ENCODE results near the gene STXBP2. TPM values are rescaled to one million over a fixed set of nuclear protein-coding genes. Genes with fewer than 3 reads are reported as not detected.

Gene STXBP2
- polyA plus RNA-seq, 1 of the 3 experiments (the other 2 are of a cell fraction), result 4.7 TPM

GRCh38 chr19:7670150-7670783, 33.4 kb downstream of the STXBP2 start:
- CTCF ChIA-PET, result interaction anchor here (0.6 to 4.3 kb wide), 6 partner anchors 11 to 635 kb away, joined by 3 to 16 read pairs (median 4); partner anchors contain the start of gene TRAPPC5
- Histone ChIP-seq H3K4me3 (ENCODE audit: low read depth in 2 of 2, low read length in 1 of 2) (no peak overlapping the region), H3K36me3 (replicated peaks in 1 of 2; ENCODE audit: control insufficient read depth in 1 of 2, insufficient read depth in 2 of 2, low read length in 1 of 2) (no peaks in the 10 kb centered on the region)

DNA sequence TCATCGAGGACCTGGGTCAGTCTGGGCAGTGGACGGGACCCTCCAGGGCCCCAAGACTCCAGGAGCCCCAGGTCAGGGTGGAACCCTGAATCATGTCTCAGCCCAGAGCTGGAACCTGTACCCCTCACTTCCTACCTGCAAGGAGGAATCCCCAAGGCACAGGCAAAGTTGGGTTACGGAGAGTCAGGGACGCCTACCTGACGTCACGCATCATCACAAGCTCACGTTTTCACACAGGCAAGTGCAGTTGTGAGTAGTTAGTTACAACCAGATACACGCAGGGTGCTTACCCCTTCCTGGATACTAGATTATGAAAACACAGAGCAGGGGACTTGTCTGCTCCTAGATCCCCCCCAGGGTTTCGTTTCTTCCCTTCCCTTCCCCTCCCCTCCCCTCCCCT, 33.9 kb downstream of the STXBP2 start:
- no peaks in the 10 kb centered on the region for H3K9me3 ChIP-seq
- ChIA-PET POLR2A (no interaction called here), CTCF (interaction anchor here (0.9 to 4.3 kb wide), 5 partner anchors 10 to 316 kb away, joined by 3 to 16 read pairs (median 4); partner anchors contain the start of gene TRAPPC5)
- no peak for TF ChIP-seq FOXM1 (IDR thresholded peaks at IDR 0.05; ENCODE audit: low read depth)
- no peak for TF ChIP-seq SIN3A (IDR thresholded peaks at IDR 0.05; ENCODE audit: borderline replicate concordance, low read depth, low read length)
- no peak for TF ChIP-seq GABPA (IDR thresholded peaks at IDR 0.05; ENCODE audit: low read depth)
- no peak for TF ChIP-seq RCOR1 (IDR thresholded peaks at IDR 0.05; ENCODE audit: low read length)
- WGBS (ENCODE audit: low lambda C conversion rate), result 5% methylated on average over 7 of the region's 9 CpGs
- no peak for DNase-seq
- H4K20me1 ChIP-seq (ENCODE audit: insufficient read depth), result no peaks in the 10 kb centered on the region
- no peaks in the 10 kb centered on the region for H3K4me1 ChIP-seq (ENCODE audit: control insufficient read depth in 1 of 2, insufficient read depth in 2 of 2, low read depth in 1 of 2, low read length in 1 of 2)
- no peak overlapping the region for H3K4me2 ChIP-seq
- peaks cover 57% of the 10 kb centered on the region for H3K27me3 ChIP-seq (ENCODE audit: insufficient read depth)
- no peak overlapping the region for H3K4me3 ChIP-seq (ENCODE audit: low read depth in 2 of 2, low read length in 1 of 2)
- no peak overlapping the region for H2AFZ ChIP-seq (ENCODE audit: low read depth)
- no peaks in the 10 kb centered on the region for H3K36me3 ChIP-seq (replicated peaks in 1 of 2; ENCODE audit: control insufficient read depth in 1 of 2, insufficient read depth in 2 of 2, low read length in 1 of 2)
- H3K9me2 ChIP-seq, result no peaks in the 10 kb centered on the region
- H3K9ac ChIP-seq, result no peak overlapping the region
- H3K79me2 ChIP-seq (ENCODE audit: insufficient read depth), result no peaks in the 10 kb centered on the region
- no peak overlapping the region for H3K27ac ChIP-seq (ENCODE audit: low read depth in 2 of 2, low read length in 1 of 2)
- no peaks in the 10 kb centered on the region for H3F3A ChIP-seq (replicated peaks; ENCODE audit: insufficient read depth)

More at GRCh38 chr19:7670150-7670783, 33.4 kb downstream of the STXBP2 start:
- no peaks in the 10 kb centered on the region for H3F3A ChIP-seq (replicated peaks; ENCODE audit: insufficient read depth)
- H3K9me3 ChIP-seq, result no peaks in the 10 kb centered on the region
- no peak for TF ChIP-seq POLR2AphosphoS5 (IDR thresholded peaks at IDR 0.05; ENCODE audit: low read depth, low read length)
- TF ChIP-seq, protein P1, sequence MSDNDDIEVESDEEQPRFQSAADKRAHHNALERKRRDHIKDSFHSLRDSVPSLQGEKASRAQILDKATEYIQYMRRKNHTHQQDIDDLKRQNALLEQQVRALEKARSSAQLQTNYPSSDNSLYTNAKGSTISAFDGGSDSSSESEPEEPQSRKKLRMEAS (IDR thresholded peaks at IDR 0.05; ENCODE audit: low read depth), result no peak
- no peak overlapping the region for H3K4me2 ChIP-seq
- H3K4me1 ChIP-seq (ENCODE audit: control insufficient read depth in 1 of 2, insufficient read depth in 2 of 2, low read depth in 1 of 2, low read length in 1 of 2), result no peaks in the 10 kb centered on the region
- H2AFZ ChIP-seq (ENCODE audit: low read depth), result no peak overlapping the region
- no peak overlapping the region for H3K9ac ChIP-seq
- H3K27ac ChIP-seq (ENCODE audit: low read depth in 2 of 2, low read length in 1 of 2), result no peak overlapping the region
- peaks cover 55% of the 10 kb centered on the region for H3K27me3 ChIP-seq (ENCODE audit: insufficient read depth)
- POLR2A ChIA-PET, result no interaction called here
- 4% methylated on average over 20 of the region's 43 CpGs for WGBS (ENCODE audit: low lambda C conversion rate)
- no peaks in the 10 kb centered on the region for H4K20me1 ChIP-seq (ENCODE audit: insufficient read depth)
- H3K79me2 ChIP-seq (ENCODE audit: insufficient read depth), result no peaks in the 10 kb centered on the region
- no peak for DNase-seq
- H3K9me2 ChIP-seq, result no peaks in the 10 kb centered on the region

DNA sequence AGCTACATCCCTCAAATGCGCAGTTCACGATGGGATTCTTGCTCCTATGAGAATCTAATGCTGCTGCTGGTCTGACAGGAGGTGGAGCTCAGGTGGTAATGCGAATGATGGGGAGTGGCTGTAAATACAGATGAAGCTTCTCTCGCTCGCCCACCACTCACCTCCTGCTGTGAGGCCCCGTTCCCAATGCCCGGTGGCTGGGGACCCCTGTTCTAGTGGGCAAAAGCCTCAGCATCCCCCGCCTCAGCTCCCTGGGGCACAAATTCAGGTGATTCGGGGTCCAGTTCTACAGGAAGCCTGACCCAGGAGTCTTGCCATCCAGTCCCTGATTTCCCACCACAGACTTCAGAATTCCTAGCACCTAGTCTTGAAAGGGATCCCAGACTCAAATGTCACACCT, 35.6 kb downstream of the STXBP2 start:
- DNase-seq, result no peak
- H3K4me3 ChIP-seq (ENCODE audit: low read depth in 2 of 2, low read length in 1 of 2), result no peak overlapping the region
- H3K4me1 ChIP-seq (ENCODE audit: control insufficient read depth in 1 of 2, insufficient read depth in 2 of 2, low read depth in 1 of 2, low read length in 1 of 2), result no peaks in the 10 kb centered on the region
- 8% methylated on average over 9 of the region's 9 CpGs for whole genome bisulfite sequencing (ENCODE audit: low lambda C conversion rate)
- no peak overlapping the region for H3K27ac ChIP-seq (ENCODE audit: low read depth in 2 of 2, low read length in 1 of 2)
- POLR2A ChIA-PET, result no interaction called here
- no peaks in the 10 kb centered on the region for H3K9me2 ChIP-seq
- H3K79me2 ChIP-seq (ENCODE audit: insufficient read depth), result no peaks in the 10 kb centered on the region
- no peak overlapping the region for H3K4me2 ChIP-seq
- no peak overlapping the region for H2AFZ ChIP-seq (ENCODE audit: low read depth)
- peaks cover 57% of the 10 kb centered on the region for H3K27me3 ChIP-seq (ENCODE audit: insufficient read depth)
- H3K9ac ChIP-seq, result no peak overlapping the region
- H4K20me1 ChIP-seq (ENCODE audit: insufficient read depth), result no peaks in the 10 kb centered on the region
- TF ChIP-seq RCOR1 (IDR thresholded peaks at IDR 0.05; ENCODE audit: low read length) (no peak), TCF12 (IDR thresholded peaks at IDR 0.05) (no peak), FOXJ3 (CRISPR knock-in tag; IDR thresholded peaks at IDR 0.05) (no peak), TEAD4 (IDR thresholded peaks at IDR 0.05; ENCODE audit: borderline replicate concordance, insufficient read depth) (no peak), ELF1 (IDR thresholded peaks at IDR 0.05) (no peak), JUND (IDR thresholded peaks at IDR 0.05) (no peak)
- TF ChIP-seq, protein P2, sequence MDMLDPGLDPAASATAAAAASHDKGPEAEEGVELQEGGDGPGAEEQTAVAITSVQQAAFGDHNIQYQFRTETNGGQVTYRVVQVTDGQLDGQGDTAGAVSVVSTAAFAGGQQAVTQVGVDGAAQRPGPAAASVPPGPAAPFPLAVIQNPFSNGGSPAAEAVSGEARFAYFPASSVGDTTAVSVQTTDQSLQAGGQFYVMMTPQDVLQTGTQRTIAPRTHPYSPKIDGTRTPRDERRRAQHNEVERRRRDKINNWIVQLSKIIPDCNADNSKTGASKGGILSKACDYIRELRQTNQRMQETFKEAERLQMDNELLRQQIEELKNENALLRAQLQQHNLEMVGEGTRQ (IDR thresholded peaks at IDR 0.05; ENCODE audit: borderline replicate concordance, low read depth, low read length), result no peak
- TF ChIP-seq, protein P3, sequence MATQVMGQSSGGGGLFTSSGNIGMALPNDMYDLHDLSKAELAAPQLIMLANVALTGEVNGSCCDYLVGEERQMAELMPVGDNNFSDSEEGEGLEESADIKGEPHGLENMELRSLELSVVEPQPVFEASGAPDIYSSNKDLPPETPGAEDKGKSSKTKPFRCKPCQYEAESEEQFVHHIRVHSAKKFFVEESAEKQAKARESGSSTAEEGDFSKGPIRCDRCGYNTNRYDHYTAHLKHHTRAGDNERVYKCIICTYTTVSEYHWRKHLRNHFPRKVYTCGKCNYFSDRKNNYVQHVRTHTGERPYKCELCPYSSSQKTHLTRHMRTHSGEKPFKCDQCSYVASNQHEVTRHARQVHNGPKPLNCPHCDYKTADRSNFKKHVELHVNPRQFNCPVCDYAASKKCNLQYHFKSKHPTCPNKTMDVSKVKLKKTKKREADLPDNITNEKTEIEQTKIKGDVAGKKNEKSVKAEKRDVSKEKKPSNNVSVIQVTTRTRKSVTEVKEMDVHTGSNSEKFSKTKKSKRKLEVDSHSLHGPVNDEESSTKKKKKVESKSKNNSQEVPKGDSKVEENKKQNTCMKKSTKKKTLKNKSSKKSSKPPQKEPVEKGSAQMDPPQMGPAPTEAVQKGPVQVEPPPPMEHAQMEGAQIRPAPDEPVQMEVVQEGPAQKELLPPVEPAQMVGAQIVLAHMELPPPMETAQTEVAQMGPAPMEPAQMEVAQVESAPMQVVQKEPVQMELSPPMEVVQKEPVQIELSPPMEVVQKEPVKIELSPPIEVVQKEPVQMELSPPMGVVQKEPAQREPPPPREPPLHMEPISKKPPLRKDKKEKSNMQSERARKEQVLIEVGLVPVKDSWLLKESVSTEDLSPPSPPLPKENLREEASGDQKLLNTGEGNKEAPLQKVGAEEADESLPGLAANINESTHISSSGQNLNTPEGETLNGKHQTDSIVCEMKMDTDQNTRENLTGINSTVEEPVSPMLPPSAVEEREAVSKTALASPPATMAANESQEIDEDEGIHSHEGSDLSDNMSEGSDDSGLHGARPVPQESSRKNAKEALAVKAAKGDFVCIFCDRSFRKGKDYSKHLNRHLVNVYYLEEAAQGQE (IDR thresholded peaks at IDR 0.05; ENCODE audit: low read depth, low read length), result no peak
- CTCF ChIA-PET, result interaction anchor here (2.3 to 2.9 kb wide), 2 partner anchors 8 to 104 kb away, joined by 11 to 12 read pairs; partner anchors contain the start of gene TRAPPC5
- H3K9me3 ChIP-seq, result no peaks in the 10 kb centered on the region
- H3F3A ChIP-seq (replicated peaks; ENCODE audit: insufficient read depth), result no peaks in the 10 kb centered on the region
- H3K36me3 ChIP-seq (replicated peaks in 1 of 2; ENCODE audit: control insufficient read depth in 1 of 2, insufficient read depth in 2 of 2, low read length in 1 of 2), result no peaks in the 10 kb centered on the region
